ENCODE data around the gene NFATC2.

The NFATC2 gene

GRCh38 chr20:51398552-51398951 lies 144.0 kb downstream of the NFATC2 start (continued):
- TF ChIP-seq TSHZ1 (tag by site-specific recombination; IDR thresholded peaks at IDR 0.05; ENCODE audit: borderline replicate concordance) (no peak), SCRT1 (tag by site-specific recombination; IDR thresholded peaks at IDR 0.05; ENCODE audit: borderline replicate concordance) (no peak), ZNF184 (tag by site-specific recombination; IDR thresholded peaks at IDR 0.05) (no peak), ZNF214 (tag by site-specific recombination; IDR thresholded peaks at IDR 0.05; ENCODE audit: borderline replicate concordance) (no peak), ZNF571 (tag by site-specific recombination; IDR thresholded peaks at IDR 0.05) (no peak), ZSCAN23 (tag by site-specific recombination; IDR thresholded peaks at IDR 0.05) (no peak), ZNF121 (tag by site-specific recombination; IDR thresholded peaks at IDR 0.05) (no peak)

GRCh38 chr20:51398083-51398482 lies 144.4 kb downstream of the NFATC2 start:
- ChIA-PET CTCF (interaction anchor here (1.2 kb wide), 1 partner anchor 197 kb away, joined by 5 read pairs; no protein-coding TSS in a partner anchor), POLR2A (no interaction called here)
- no peak for TF ChIP-seq GLIS2 (tag by site-specific recombination; IDR thresholded peaks at IDR 0.05)
- no peak for TF ChIP-seq ZNF792 (tag by site-specific recombination; IDR thresholded peaks at IDR 0.05)
- no peak for TF ChIP-seq ZNF175 (tag by site-specific recombination; IDR thresholded peaks at IDR 0.05)
- no peak for TF ChIP-seq SP2 (tag by site-specific recombination; IDR thresholded peaks at IDR 0.05)
- no peak for TF ChIP-seq KLF10 (tag by site-specific recombination; IDR thresholded peaks at IDR 0.05)
- no peak for TF ChIP-seq TCF7L2 (IDR thresholded peaks at IDR 0.05; ENCODE audit: borderline replicate concordance, low read depth, low read length)
- no peak for TF ChIP-seq ZBTB1 (tag by site-specific recombination; IDR thresholded peaks at IDR 0.05)
- H3K9me3 ChIP-seq (ENCODE audit: control insufficient read depth, insufficient read depth, low read depth, low read length) = no peaks in the 10 kb centered on the region
- H3K27ac ChIP-seq (ENCODE audit: extremely low read depth, low read depth, low read length) = no peak overlapping the region
- no peaks in the 10 kb centered on the region for H3K36me3 ChIP-seq (ENCODE audit: control insufficient read depth in 2 of 2, insufficient read depth in 1 of 2, low read length in 2 of 2)
- no peak overlapping the region for H3K4me3 ChIP-seq (ENCODE audit: low read depth, low read length)
- H3K4me1 ChIP-seq (ENCODE audit: control insufficient read depth, insufficient read depth, low read length) = no peaks in the 10 kb centered on the region

- Histone ChIP-seq H3K36me3 (ENCODE audit: control insufficient read depth in 2 of 2, insufficient read depth in 1 of 2, low read length in 2 of 2) (no peaks in the 10 kb centered on the region), H3K9me3 (ENCODE audit: control insufficient read depth, insufficient read depth, low read depth, low read length) (no peaks in the 10 kb centered on the region), H3K4me3 (ENCODE audit: low read depth, low read length) (no peak overlapping the region), H3K4me1 (ENCODE audit: control insufficient read depth, insufficient read depth, low read length) (no peaks in the 10 kb centered on the region), H3K27ac (ENCODE audit: extremely low read depth, low read depth, low read length) (no peak overlapping the region)
- TF ChIP-seq ZNF704 (tag by site-specific recombination; IDR thresholded peaks at IDR 0.05) = no peak
- TF ChIP-seq YY2 (tag by site-specific recombination; IDR thresholded peaks at IDR 0.05) = no peak
- TF ChIP-seq ZNF791 (tag by site-specific recombination; IDR thresholded peaks at IDR 0.05) = no peak
- no peak for TF ChIP-seq ZNF391 (tag by site-specific recombination; IDR thresholded peaks at IDR 0.05; ENCODE audit: borderline replicate concordance, low read depth)
- ChIA-PET CTCF (interaction anchor here (0.9 kb wide), 1 partner anchor 12 kb away, joined by 3 read pairs; no protein-coding TSS in a partner anchor), POLR2A (no interaction called here)
These were observed 145.4 kb downstream of the NFATC2 start for GRCh38 chr20:51397137-51397536.

All from HEK293 (cell line).